Hepatocyte (in vitro differentiated cells): ENCODE measurements around the gene GLCE. TPM values are rescaled to one million over a fixed set of nuclear protein-coding genes. Genes with fewer than 3 reads are reported as not detected.

Experiments used
- DNase-seq: peaks from one replicate; pipeline ENCODE4 v3.0.0-alpha.2; 2016; ENCODE audit warnings: low spot score
- H2AFZ ChIP-seq: fragments of 200-600 bp; sonication (generic); 2 replicates; pipeline ENCODE4 v1.6.0; 2016; ENCODE audit warnings: antibody characterized with exemption, mild to moderate bottlenecking
- H3K27ac ChIP-seq: fragments of 200-600 bp; sonication (generic); 2 replicates; pipeline ENCODE4 v1.5.1; 2016; ENCODE audit warnings: mild to moderate bottlenecking
- H3K27me3 ChIP-seq: fragments of 200-600 bp; sonication (generic); 2 replicates; pipeline ENCODE4 v1.6.1; 2016
- H3K36me3 ChIP-seq: fragments of 200-600 bp; sonication (generic); replicated peaks from 2 replicates; pipeline ENCODE4 v1.5.1; 2016; ENCODE audit warnings: low read depth; ENCODE audit not compliant: insufficient read depth
- H3K4me1 ChIP-seq: fragments of 200-600 bp; sonication (generic); 2 replicates; pipeline ENCODE4 v1.5.1; 2016; ENCODE audit warnings: mild to moderate bottlenecking, moderate library complexity; ENCODE audit not compliant: insufficient read depth
- H3K4me2 ChIP-seq: fragments of 200-600 bp; sonication (generic); 2 replicates; pipeline ENCODE4 v1.6.0; 2016
- H3K4me3 ChIP-seq: fragments of 200-600 bp; sonication (generic); 2 replicates; pipeline ENCODE4 v1.5.1; 2016; ENCODE audit warnings: mild to moderate bottlenecking
- H3K79me2 ChIP-seq: fragments of 200-600 bp; sonication (generic); 2 replicates; pipeline ENCODE4 v1.6.0; 2017; ENCODE audit warnings: mild to moderate bottlenecking
- H3K9me2 ChIP-seq: fragments of 200-600 bp; sonication (generic); replicated peaks from 2 replicates; pipeline ENCODE4 v1.6.0; 2017; ENCODE audit warnings: mild to moderate bottlenecking; ENCODE audit not compliant: insufficient read depth
- H3K9me3 ChIP-seq: fragments of 200-600 bp; sonication (generic); 2 replicates; pipeline ENCODE4 v1.5.1; 2016; ENCODE audit warnings: low read depth, mild to moderate bottlenecking
- H4K20me1 ChIP-seq: fragments of 200-600 bp; sonication (generic); 2 replicates; pipeline ENCODE4 v1.6.0; 2016; ENCODE audit warnings: mild to moderate bottlenecking; ENCODE audit not compliant: insufficient read depth, poor library complexity, severe bottlenecking
- CTCF ChIP-seq: fragments of 200-600 bp; sonication (generic); IDR thresholded peaks from 2 replicates; pipeline ENCODE4 v1.5.1; 2016; ENCODE audit warnings: antibody characterized with exemption, mild to moderate bottlenecking; ENCODE audit not compliant: poor library complexity
- EZH2 ChIP-seq: fragments of 200-600 bp; sonication (generic); IDR thresholded peaks from 2 replicates; pipeline ENCODE4 v1.6.1; 2016; ENCODE audit warnings: antibody characterized with exemption, mild to moderate bottlenecking, borderline replicate concordance
- EZH2phosphoT487 ChIP-seq: fragments of 200-600 bp; sonication (generic); IDR thresholded peaks from one replicate; pipeline ENCODE4 v1.6.1; 2018; ENCODE audit warnings: antibody characterized with exemption, mild to moderate bottlenecking, low read depth, moderate library complexity; ENCODE audit not compliant: unreplicated experiment, severe bottlenecking
- WGBS: methylation state at CpG from one replicate; pipeline ENCODE4 v1.1.6; 2016; ENCODE audit warnings: low lambda C conversion rate; ENCODE audit errors: missing lambda C conversion rate; 5-methylcytosine and 5-hydroxymethylcytosine counted together
- polyA plus RNA-seq: library from polyadenylated mRNA; unstranded; fragments of >200 nt; fragmentation: Nextera tagmentation; extraction: Ambion mirVana; gene quantifications from 2 replicates; pipeline ENCODE4 v1.2.1, GENCODE V29; 2016
- total RNA-seq: library from RNA; depleted of rRNA; stranded (reverse); fragments of >200 nt; gene quantifications from 2 replicates; pipeline ENCODE4 v1.2.3, GENCODE V29; 2014

Gene GLCE
- total and polyA plus RNA-seq, 2 experiments from 2014 or later = 14.4 to 37.9 TPM

- H3K36me3 ChIP-seq = no peaks in the 10 kb centered on the region
- H4K20me1 ChIP-seq = no peaks in the 10 kb centered on the region
- H2AFZ ChIP-seq = no peak overlapping the region
- H3K79me2 ChIP-seq = peaks cover 6% of the 10 kb centered on the region
- WGBS = 26% methylated on average over 2 of the region's 2 CpGs
- peak overlapping the region; percentile 29 for H3K27ac ChIP-seq
- H3K4me2 ChIP-seq = peak overlapping the region; percentile 33
- H3K9me2 ChIP-seq = no peaks in the 10 kb centered on the region
- DNase-seq = peak; percentile 82
- H3K27me3 ChIP-seq = no peaks in the 10 kb centered on the region
- peaks cover 13% of the 10 kb centered on the region for H3K4me1 ChIP-seq
- TF ChIP-seq EZH2phosphoT487 = no peak
- TF ChIP-seq EZH2 = no peak
- no peak for TF ChIP-seq CTCF
- no peak overlapping the region for H3K4me3 ChIP-seq
- H3K9me3 ChIP-seq = peaks cover 3% of the 10 kb centered on the region
Observed at GRCh38 chr15:69224383-69224782, 63.9 kb downstream of the GLCE start.

- Histone ChIP-seq H3K4me1 (peaks cover 13% of the 10 kb centered on the region), H3K36me3 (no peaks in the 10 kb centered on the region), H3K9me3 (peaks cover 3% of the 10 kb centered on the region), H3K9me2 (no peaks in the 10 kb centered on the region), H3K4me3 (no peak overlapping the region), H3K27ac (no peak overlapping the region), H2AFZ (no peak overlapping the region), H4K20me1 (no peaks in the 10 kb centered on the region), H3K27me3 (no peaks in the 10 kb centered on the region), H3K4me2 (peak overlapping the region; percentile 9), H3K79me2 (peaks cover 6% of the 10 kb centered on the region)
- DNase-seq = peak; percentile 26
- TF ChIP-seq CTCF (peak; percentile 50), EZH2 (no peak)
- WGBS = 59% methylated on average over 2 of the region's 2 CpGs
Observed at GRCh38 chr15:69225355-69226022, 65.1 kb downstream of the GLCE start.

- H3K9me2 ChIP-seq = no peaks in the 10 kb centered on the region
- peaks cover 13% of the 10 kb centered on the region for H3K4me1 ChIP-seq
- H3K79me2 ChIP-seq = peaks cover 3% of the 10 kb centered on the region
- H3K4me2 ChIP-seq = no peak overlapping the region
- H3K36me3 ChIP-seq = no peaks in the 10 kb centered on the region
- H2AFZ ChIP-seq = no peak overlapping the region
- no peak overlapping the region for H3K27ac ChIP-seq
- 80% methylated on average over 3 of the region's 3 CpGs for WGBS
- TF ChIP-seq CTCF (no peak), EZH2phosphoT487 (no peak), EZH2 (no peak)
- no peak overlapping the region for H3K4me3 ChIP-seq
- H4K20me1 ChIP-seq = no peaks in the 10 kb centered on the region
- H3K27me3 ChIP-seq = no peaks in the 10 kb centered on the region
- DNase-seq = no peak
- peaks cover 1% of the 10 kb centered on the region for H3K9me3 ChIP-seq
Observed at GRCh38 chr15:69226023-69226355, 65.6 kb downstream of the GLCE start.

GRCh38 chr15:69232144-69232543 lies 71.7 kb downstream of the GLCE start:
- DNase-seq = no peak
- Histone ChIP-seq H3K9me2 (no peaks in the 10 kb centered on the region), H3K27me3 (no peaks in the 10 kb centered on the region), H3K36me3 (no peaks in the 10 kb centered on the region), H3K27ac (no peak overlapping the region), H3K79me2 (no peaks in the 10 kb centered on the region), H3K4me1 (no peaks in the 10 kb centered on the region), H3K4me3 (no peak overlapping the region), H4K20me1 (no peaks in the 10 kb centered on the region), H2AFZ (no peak overlapping the region), H3K9me3 (no peaks in the 10 kb centered on the region), H3K4me2 (no peak overlapping the region)
- no peak for TF ChIP-seq EZH2phosphoT487
- TF ChIP-seq CTCF = no peak
- no peak for TF ChIP-seq EZH2
- WGBS = 72% methylated on average over 4 of the region's 4 CpGs
